K562 (cell line): ENCODE results near the gene TMC8. TPM values are rescaled to one million over a fixed set of nuclear protein-coding genes. Genes with fewer than 3 reads are reported as not detected.

Experiments
- ATAC-seq: fragments of 200-7000 bp; cut with Tn5 transposase; 3 replicates; pipeline ENCODE4 v1.9.1; 2020; ENCODE audit warnings: moderate library complexity
- BruUV-seq: library from RNA; stranded (reverse); fragments of 400-500 nt; replicated peaks from 2 replicates; lab custom pipeline; 2021; lab: Mats Ljungman, UMichigan
- CTCF ChIA-PET: fragments of 300-600 bp; formaldehyde crosslinking; extraction: SDS; loops from one replicate; lab custom pipeline; 2021; ENCODE audit warnings: low intra/inter-chr PET ratio; lab: Yijun Ruan, JAX
- POLR2A ChIA-PET: fragments of 300-600, 350-650 bp; sonication (Branson Sonifier 250); formaldehyde crosslinking; extraction: SDS; loops from one replicate; lab custom pipeline; 2021; ENCODE audit warnings: antibody characterized with exemption, inconsistent platforms; lab: Yijun Ruan, JAX
- DNase-seq, 4 experiments: peaks; one replicate each; pipeline versions ENCODE4 v3.0.0 to v3.0.0-alpha.2; 2011 to 2018; ENCODE audit warnings: low spot score in 3 of 4, mixed read lengths in 3 of 4; ENCODE audit errors: extremely low read depth in 1 of 4
- FAIRE-seq: peaks from 2 replicates; lab custom pipeline; 2011; peaks lifted over from hg19 to GRCh38; lab: Jason Lieb, UNC
- H2AFZ ChIP-seq: 2 replicates; pipeline ENCODE4 v1.6.0; 2011; ENCODE audit warnings: low read depth, low read length, control low read depth, inconsistent platforms
- H3K27ac ChIP-seq: fragments of 200-600 bp; 3 replicates; pipeline ENCODE4 v1.8.0; 2011; ENCODE audit warnings: low read depth, mild to moderate bottlenecking, control low read depth, inconsistent platforms, low read length, moderate library complexity, mixed read lengths; ENCODE audit errors: extremely low read depth
- H3K27me3 ChIP-seq, 2 experiments: fragments of 300-600 bp in 1 of 2; 2 replicates in 1 of 2; 3 replicates in 1 of 2; pipeline versions ENCODE4 v1.6.0 to v1.8.0; 2011; ENCODE audit warnings: inconsistent platforms in 2 of 2, low read length in 2 of 2, mild to moderate bottlenecking in 1 of 2, mixed read lengths in 1 of 2, moderate library complexity in 1 of 2; ENCODE audit not compliant: control insufficient read depth in 2 of 2, insufficient read depth in 2 of 2
- H3K36me3 ChIP-seq: fragments of 300-600 bp; 3 replicates; pipeline ENCODE4 v1.8.0; 2011; ENCODE audit warnings: mild to moderate bottlenecking, low read length, inconsistent platforms; ENCODE audit not compliant: control insufficient read depth, insufficient read depth
- H3K4me1 ChIP-seq, 2 experiments: fragments of 200-600 bp in 1 of 2; replicated peaks in 1 of 2; 2 replicates in 1 of 2; 3 replicates in 1 of 2; pipeline versions ENCODE4 v1.5.1 to v1.8.0; 2011; ENCODE audit warnings: inconsistent platforms in 2 of 2, low read length in 2 of 2, mild to moderate bottlenecking in 1 of 2, mixed read lengths in 1 of 2, moderate library complexity in 1 of 2; ENCODE audit not compliant: control insufficient read depth in 2 of 2, insufficient read depth in 2 of 2
- H3K4me2 ChIP-seq: 2 replicates; pipeline ENCODE4 v1.6.1; 2011; ENCODE audit warnings: low read length, control low read depth, inconsistent platforms, mixed read lengths; ENCODE audit not compliant: insufficient read depth
- H3K4me3 ChIP-seq: fragments of 200-600 bp; sonication (generic), shearing (Covaris generic); 2 replicates; pipeline ENCODE4 v1.5.1; 2016; ENCODE audit warnings: control low read depth, inconsistent platforms
- H3K79me2 ChIP-seq: fragments of 200-600 bp; 3 replicates; pipeline ENCODE4 v1.8.0; 2011; ENCODE audit warnings: low read length, inconsistent platforms; ENCODE audit not compliant: control insufficient read depth, insufficient read depth
- H3K9ac ChIP-seq, 2 experiments: 2 replicates each; pipeline versions ENCODE4 v1.6.0 to v1.6.1; 2011; ENCODE audit warnings: low read depth in 2 of 2, low read length in 2 of 2, control low read depth in 1 of 2, inconsistent platforms in 1 of 2, mild to moderate bottlenecking in 1 of 2, mixed read lengths in 1 of 2; ENCODE audit not compliant: insufficient read depth in 1 of 2
- H3K9me1 ChIP-seq: one replicate; pipeline ENCODE4 v1.6.0; 2011; ENCODE audit warnings: inconsistent platforms, mild to moderate bottlenecking, low read length, moderate library complexity; ENCODE audit not compliant: control insufficient read depth, insufficient read depth
- H3K9me3 ChIP-seq: replicated peaks from 2 replicates; pipeline ENCODE4 v1.5.1; 2011; ENCODE audit warnings: low read depth, low read length, inconsistent platforms; ENCODE audit not compliant: control insufficient read depth, insufficient read depth
- H4K20me1 ChIP-seq: replicated peaks from 2 replicates; pipeline ENCODE4 v1.6.1; 2011; ENCODE audit warnings: low read length, inconsistent platforms, mixed read lengths; ENCODE audit not compliant: control insufficient read depth, insufficient read depth
- CEBPB ChIP-seq: fragments of 450-650 bp; IDR thresholded peaks from 2 replicates; pipeline ENCODE4 v1.6.1; 2016; ENCODE audit warnings: missing genetic modification characterization, missing compliant biosample characterization
- OTX1 ChIP-seq: fragments of 450-650 bp; formaldehyde crosslinking; IDR thresholded peaks from 2 replicates; pipeline ENCODE4 v1.4.0; 2022; ENCODE audit warnings: mild to moderate bottlenecking
- PURB ChIP-seq: sonication (generic); formaldehyde crosslinking; IDR thresholded peaks from 2 replicates; pipeline ENCODE4 v1.9.0; 2021; ENCODE audit warnings: low read depth, mild to moderate bottlenecking, missing genetic modification reagents
- RBM25 ChIP-seq: fragments of 200-400 bp; formaldehyde crosslinking; IDR thresholded peaks from 2 replicates; pipeline ENCODE4 v1.6.1; 2018; ENCODE audit warnings: low read length, low read depth, moderate library complexity; ENCODE audit not compliant: severe bottlenecking
- WGBS: fragments of 100-300 bp; shearing (Covaris generic); methylation state at CpG from one replicate; pipeline ENCODE4 v1.1.6; 2016; ENCODE audit warnings: low coverage, mixed read lengths; ENCODE audit not compliant: insufficient coverage; ENCODE audit errors: missing lambda C conversion rate; 5-methylcytosine and 5-hydroxymethylcytosine counted together
- in situ Hi-C: fragments of 300-500 bp; cut with MboI; formaldehyde crosslinking; loops from 4 replicates; pipeline ENCODE4 v1.15.0; 2018; ENCODE audit warnings: inconsistent platforms, mixed read lengths
- intact Hi-C: fragments of 100-400 bp; cut with micrococcal nuclease; formaldehyde crosslinking; loops from 2 replicates; pipeline ENCODE4 v1.14.2; 2022
- polyA plus RNA-seq, 8 experiments: library from polyadenylated mRNA; depleted of rRNA in 4 of 8; stranded (reverse) in 5 of 8; unstranded in 3 of 8; fragments of >200 nt; fragmentation: Nextera tagmentation in 2 of 8; fragmentation: Illumina TruSeq in 1 of 8; extraction: Ambion mirVana in 2 of 8; extraction: Trizol in 1 of 8; gene quantifications; 2 replicates each; pipeline versions ENCODE4 v1.2.1 to v1.2.3, GENCODE V29; 2011 to 2014; ENCODE audit warnings: inconsistent platforms in 1 of 8, missing spikeins in 1 of 8
- total RNA-seq, 7 experiments: library from RNA; depleted of rRNA in 6 of 7; stranded (reverse); fragments of >200 nt in 6 of 7; fragmentation: Illumina TruSeq in 2 of 7; extraction: Trizol in 2 of 7; gene quantifications; 2 replicates each; pipeline versions ENCODE4 v1.2.1 to v1.2.3, GENCODE V29; 2011 to 2021; ENCODE audit warnings: low replicate concordance in 1 of 7
- TF ChIP-seq, protein P1 (sequence below): fragments of 450-650 bp; IDR thresholded peaks from 2 replicates; pipeline ENCODE4 v1.7.0; 2016; ENCODE audit warnings: borderline replicate concordance
- TF ChIP-seq, protein P2 (sequence below): fragments of 250-450 bp; sonication (Bioruptor Pico); IDR thresholded peaks from 2 replicates; pipeline ENCODE4 v1.6.1; 2021; ENCODE audit warnings: mild to moderate bottlenecking
- TF ChIP-seq, protein P3 (sequence below), 2 experiments: fragments of 450-650 bp in 1 of 2; IDR thresholded peaks; 2 replicates each; pipeline ENCODE4 v1.6.1; 2011 to 2017; ENCODE audit warnings: low read depth in 2 of 2, antibody characterized with exemption in 1 of 2, borderline replicate concordance in 1 of 2, low read length in 1 of 2, mild to moderate bottlenecking in 1 of 2, mixed read lengths in 1 of 2; ENCODE audit not compliant: control insufficient read depth in 1 of 2
- TF ChIP-seq, protein P4 (sequence below), 2 experiments: fragments of 450-650 bp; IDR thresholded peaks; 2 replicates each; pipeline ENCODE4 v1.6.1; 2018; ENCODE audit warnings: mild to moderate bottlenecking in 2 of 2, low read depth in 1 of 2; ENCODE audit not compliant: partially characterized antibody in 2 of 2

The TMC8 gene
- total and polyA plus RNA-seq, 9 of the 15 experiments (the other 6 are each of a cell fraction or from before 2014, with no cell fraction given): 0.13 to 10.9 (median 2.8) TPM

DNA sequence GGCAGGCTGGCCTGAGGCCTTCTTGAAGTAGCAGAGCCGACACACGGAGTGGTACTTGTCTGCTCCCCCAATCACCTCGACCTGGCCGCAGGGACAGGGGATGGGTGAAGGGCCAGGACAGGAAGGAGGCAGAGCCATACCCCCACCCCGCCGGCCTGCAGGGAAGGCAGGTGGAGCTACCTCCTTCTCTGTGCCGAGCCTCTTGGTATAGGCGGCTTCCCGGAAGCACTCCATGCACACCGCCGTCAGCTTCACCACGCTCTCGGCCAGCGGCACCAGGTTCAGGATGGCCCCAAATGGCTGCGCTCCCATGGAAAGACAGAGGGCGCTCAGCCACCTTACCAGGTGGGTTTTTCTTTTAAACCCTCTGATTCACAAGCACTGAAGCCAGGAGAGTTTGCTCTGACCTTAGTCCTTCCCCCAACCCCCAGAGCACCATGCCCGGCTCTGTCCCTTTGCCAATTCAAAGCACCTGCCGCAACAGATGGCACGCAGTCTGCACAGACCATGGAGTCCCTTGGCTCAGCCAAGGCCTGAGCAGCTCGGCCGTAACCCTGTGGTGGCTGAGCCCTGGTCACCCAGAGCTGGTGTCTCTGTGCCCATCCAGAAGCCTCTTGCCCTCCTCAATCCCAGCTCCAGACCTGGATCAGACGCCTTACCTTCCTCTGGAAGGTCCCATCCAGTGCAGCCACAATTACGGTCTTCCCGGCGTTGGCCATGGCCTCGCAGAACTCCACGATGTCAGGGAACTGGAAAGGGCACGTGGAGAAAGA, 44.5 kb downstream of the TMC8 start (continued):
- TF ChIP-seq CEBPB (no peak), OTX1 (CRISPR knock-in tag) (no peak), RBM25 (no peak), PURB (CRISPR knock-in tag) (no peak)
- TF ChIP-seq, protein P1, sequence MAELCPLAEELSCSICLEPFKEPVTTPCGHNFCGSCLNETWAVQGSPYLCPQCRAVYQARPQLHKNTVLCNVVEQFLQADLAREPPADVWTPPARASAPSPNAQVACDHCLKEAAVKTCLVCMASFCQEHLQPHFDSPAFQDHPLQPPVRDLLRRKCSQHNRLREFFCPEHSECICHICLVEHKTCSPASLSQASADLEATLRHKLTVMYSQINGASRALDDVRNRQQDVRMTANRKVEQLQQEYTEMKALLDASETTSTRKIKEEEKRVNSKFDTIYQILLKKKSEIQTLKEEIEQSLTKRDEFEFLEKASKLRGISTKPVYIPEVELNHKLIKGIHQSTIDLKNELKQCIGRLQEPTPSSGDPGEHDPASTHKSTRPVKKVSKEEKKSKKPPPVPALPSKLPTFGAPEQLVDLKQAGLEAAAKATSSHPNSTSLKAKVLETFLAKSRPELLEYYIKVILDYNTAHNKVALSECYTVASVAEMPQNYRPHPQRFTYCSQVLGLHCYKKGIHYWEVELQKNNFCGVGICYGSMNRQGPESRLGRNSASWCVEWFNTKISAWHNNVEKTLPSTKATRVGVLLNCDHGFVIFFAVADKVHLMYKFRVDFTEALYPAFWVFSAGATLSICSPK: no peak

DNA sequence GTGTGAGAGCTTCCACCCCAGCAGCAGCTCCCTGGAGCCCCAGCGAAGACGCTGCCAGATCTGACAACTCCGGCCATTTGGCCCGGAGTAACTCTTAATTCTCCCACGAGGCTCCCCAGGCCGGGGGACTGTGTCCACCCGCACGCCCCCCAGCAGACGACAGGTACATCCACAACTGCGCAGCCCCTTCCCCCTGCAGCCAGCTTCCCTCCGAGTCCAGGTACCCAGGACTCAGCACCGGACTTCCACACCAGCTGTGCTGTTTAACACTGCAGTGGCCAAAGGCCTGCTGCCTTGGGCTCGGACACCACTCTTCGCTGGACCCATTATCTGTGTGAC, 45.0 kb downstream of the TMC8 start:
- BruUV-seq: no TSS peak
- 95% methylated on average over 8 of the region's 14 CpGs for WGBS
- in situ Hi-C loops: no loop called here
- ChIA-PET POLR2A (interaction anchor here (1.5 to 3.7 kb wide), 8 partner anchors 9 to 91 kb away, joined by 4 to 27 read pairs (median 7); partner anchors contain the start of genes AFMID, TK1 and TMC6), CTCF (interaction anchor here (2.6 kb wide), 1 partner anchor 63 kb away, joined by 34 read pairs; no protein-coding TSS in a partner anchor)
- DNase-seq (no peak), FAIRE-seq (no peak), ATAC-seq (no peak)
- Histone ChIP-seq H3K27ac (no peak overlapping the region), H3K36me3 (peaks cover 95% of the 10 kb centered on the region; the same call in 2 of the 3 replicates), H2AFZ (no peak overlapping the region), H3K4me1 (peaks cover 7 to 53% of the 10 kb centered on the region in 2 experiments), H3K79me2 (peaks cover 13% of the 10 kb centered on the region), H3K4me2 (no peak overlapping the region), H3K9ac (peak overlapping the region in 1 of 2 experiments; percentile 79; a peak in 2 of 4 replicates), H4K20me1 (peaks cover 8% of the 10 kb centered on the region; the same call in 1 of the 2 replicates), H3K9me1 (no peaks in the 10 kb centered on the region), H3K9me3 (no peaks in the 10 kb centered on the region), H3K27me3 (no peaks in the 10 kb centered on the region), H3K4me3 (no peak overlapping the region)
- intact Hi-C loops: loop anchor here (5.0 kb wide), 1 partner anchor 33 kb away; no protein-coding TSS in a partner anchor
- TF ChIP-seq, protein P2, sequence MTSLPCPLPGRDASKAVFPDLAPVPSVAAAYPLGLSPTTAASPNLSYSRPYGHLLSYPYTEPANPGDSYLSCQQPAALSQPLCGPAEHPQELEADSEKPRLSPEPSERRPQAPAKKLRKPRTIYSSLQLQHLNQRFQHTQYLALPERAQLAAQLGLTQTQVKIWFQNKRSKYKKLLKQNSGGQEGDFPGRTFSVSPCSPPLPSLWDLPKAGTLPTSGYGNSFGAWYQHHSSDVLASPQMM (CRISPR knock-in tag): no peak
- TF ChIP-seq, protein P3, sequence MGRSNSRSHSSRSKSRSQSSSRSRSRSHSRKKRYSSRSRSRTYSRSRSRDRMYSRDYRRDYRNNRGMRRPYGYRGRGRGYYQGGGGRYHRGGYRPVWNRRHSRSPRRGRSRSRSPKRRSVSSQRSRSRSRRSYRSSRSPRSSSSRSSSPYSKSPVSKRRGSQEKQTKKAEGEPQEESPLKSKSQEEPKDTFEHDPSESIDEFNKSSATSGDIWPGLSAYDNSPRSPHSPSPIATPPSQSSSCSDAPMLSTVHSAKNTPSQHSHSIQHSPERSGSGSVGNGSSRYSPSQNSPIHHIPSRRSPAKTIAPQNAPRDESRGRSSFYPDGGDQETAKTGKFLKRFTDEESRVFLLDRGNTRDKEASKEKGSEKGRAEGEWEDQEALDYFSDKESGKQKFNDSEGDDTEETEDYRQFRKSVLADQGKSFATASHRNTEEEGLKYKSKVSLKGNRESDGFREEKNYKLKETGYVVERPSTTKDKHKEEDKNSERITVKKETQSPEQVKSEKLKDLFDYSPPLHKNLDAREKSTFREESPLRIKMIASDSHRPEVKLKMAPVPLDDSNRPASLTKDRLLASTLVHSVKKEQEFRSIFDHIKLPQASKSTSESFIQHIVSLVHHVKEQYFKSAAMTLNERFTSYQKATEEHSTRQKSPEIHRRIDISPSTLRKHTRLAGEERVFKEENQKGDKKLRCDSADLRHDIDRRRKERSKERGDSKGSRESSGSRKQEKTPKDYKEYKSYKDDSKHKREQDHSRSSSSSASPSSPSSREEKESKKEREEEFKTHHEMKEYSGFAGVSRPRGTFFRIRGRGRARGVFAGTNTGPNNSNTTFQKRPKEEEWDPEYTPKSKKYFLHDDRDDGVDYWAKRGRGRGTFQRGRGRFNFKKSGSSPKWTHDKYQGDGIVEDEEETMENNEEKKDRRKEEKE (IDR thresholded peaks at IDR 0.05; ENCODE audit: borderline replicate concordance in 1 of 2, control insufficient read depth in 1 of 2, low read depth in 2 of 2, low read length in 1 of 2): no peak
- TF ChIP-seq, protein P4, sequence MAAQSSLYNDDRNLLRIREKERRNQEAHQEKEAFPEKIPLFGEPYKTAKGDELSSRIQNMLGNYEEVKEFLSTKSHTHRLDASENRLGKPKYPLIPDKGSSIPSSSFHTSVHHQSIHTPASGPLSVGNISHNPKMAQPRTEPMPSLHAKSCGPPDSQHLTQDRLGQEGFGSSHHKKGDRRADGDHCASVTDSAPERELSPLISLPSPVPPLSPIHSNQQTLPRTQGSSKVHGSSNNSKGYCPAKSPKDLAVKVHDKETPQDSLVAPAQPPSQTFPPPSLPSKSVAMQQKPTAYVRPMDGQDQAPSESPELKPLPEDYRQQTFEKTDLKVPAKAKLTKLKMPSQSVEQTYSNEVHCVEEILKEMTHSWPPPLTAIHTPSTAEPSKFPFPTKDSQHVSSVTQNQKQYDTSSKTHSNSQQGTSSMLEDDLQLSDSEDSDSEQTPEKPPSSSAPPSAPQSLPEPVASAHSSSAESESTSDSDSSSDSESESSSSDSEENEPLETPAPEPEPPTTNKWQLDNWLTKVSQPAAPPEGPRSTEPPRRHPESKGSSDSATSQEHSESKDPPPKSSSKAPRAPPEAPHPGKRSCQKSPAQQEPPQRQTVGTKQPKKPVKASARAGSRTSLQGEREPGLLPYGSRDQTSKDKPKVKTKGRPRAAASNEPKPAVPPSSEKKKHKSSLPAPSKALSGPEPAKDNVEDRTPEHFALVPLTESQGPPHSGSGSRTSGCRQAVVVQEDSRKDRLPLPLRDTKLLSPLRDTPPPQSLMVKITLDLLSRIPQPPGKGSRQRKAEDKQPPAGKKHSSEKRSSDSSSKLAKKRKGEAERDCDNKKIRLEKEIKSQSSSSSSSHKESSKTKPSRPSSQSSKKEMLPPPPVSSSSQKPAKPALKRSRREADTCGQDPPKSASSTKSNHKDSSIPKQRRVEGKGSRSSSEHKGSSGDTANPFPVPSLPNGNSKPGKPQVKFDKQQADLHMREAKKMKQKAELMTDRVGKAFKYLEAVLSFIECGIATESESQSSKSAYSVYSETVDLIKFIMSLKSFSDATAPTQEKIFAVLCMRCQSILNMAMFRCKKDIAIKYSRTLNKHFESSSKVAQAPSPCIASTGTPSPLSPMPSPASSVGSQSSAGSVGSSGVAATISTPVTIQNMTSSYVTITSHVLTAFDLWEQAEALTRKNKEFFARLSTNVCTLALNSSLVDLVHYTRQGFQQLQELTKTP (IDR thresholded peaks at IDR 0.05; ENCODE audit: low read depth in 1 of 2, partially characterized antibody in 2 of 2): no peak
